ENCODE data around the gene ADGRG2.
"Not testable (repeated sequence)": the region's sequence is repeated elsewhere in the genome, so short reads cannot be mapped to it uniquely, and the experiment has no call there.

Gene ADGRG2

DNA sequence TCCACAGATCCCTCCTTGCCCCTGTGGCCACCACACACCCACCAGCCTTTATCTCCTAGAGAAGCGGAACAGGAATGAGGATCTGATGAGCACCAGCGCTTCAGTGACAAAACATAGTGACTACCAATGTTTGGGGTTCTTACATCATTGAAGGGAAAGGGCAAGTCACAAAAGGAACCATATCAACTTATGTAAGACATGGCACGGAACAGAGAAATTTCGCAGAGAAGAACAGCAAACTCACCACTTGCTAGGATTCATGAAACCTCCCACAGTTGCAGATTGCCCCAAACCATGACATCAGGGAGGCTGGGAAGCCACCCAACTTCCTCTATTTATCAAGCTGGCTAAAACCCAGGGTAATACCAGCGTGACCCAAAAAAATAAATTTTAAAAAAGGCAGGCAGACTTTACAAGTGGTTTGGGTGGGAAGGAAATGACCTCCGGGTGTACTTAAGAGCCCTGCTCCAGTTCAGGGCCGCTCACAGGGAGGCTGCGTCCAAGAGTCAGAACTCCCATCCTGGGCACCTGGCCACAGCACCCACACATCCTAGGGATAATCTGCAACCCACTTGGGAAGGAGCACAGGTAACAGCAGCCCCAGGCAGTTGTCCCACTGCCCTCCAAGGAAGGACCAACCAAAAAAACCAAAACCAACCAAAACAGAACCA is 36.0 kb downstream of the ADGRG2 start:
- no peak for DNase-seq (ENCODE audit: low read depth in 3 of 3)

DNA sequence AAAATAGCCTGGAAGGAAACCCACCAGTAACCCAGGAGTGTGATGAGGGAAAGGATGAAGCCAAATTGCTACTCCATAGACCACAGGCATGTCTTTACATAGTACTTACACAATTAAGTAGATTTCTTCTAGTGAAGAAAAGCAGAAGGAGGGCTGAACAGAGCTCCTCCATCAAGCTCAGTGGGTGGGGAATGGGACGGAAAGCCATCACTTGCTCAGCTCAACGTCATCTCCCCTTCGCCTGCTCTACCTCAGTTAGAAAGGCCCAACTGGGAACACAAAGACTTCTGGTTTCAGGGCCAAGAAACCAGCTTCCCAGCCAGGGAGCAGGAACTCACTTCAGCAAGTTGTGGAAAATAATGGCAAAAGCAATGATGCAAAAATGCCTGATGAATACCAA is 36.6 kb downstream of the ADGRG2 start:
- no peak for DNase-seq (ENCODE audit: low read depth in 3 of 3)

DNA sequence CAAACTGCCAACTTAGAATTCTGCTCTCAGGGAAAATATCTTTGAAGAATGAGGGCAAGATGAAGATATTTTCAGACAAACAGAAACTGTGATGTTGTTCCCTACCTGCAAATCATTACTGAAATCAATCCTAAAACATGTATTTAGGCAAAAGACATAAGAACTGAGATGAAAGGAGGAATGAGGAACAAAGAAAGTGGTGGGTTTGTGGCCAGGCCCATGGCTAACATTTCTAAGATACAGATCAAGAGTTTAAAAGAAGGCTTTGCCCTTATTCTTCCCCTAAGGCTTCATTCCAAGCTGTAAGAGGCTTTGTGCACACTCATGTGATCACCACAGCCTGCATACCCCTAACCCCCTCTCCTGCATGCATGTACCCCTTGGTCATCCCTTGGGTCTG is 46.5 kb downstream of the ADGRG2 start:
- no peak for DNase-seq (ENCODE audit: low read depth in 3 of 3)

- DNase-seq (ENCODE audit: low read depth in 3 of 3), result no peak
Observed at GRCh38 chrX:19072372-19072771, 49.9 kb downstream of the ADGRG2 start.

DNA sequence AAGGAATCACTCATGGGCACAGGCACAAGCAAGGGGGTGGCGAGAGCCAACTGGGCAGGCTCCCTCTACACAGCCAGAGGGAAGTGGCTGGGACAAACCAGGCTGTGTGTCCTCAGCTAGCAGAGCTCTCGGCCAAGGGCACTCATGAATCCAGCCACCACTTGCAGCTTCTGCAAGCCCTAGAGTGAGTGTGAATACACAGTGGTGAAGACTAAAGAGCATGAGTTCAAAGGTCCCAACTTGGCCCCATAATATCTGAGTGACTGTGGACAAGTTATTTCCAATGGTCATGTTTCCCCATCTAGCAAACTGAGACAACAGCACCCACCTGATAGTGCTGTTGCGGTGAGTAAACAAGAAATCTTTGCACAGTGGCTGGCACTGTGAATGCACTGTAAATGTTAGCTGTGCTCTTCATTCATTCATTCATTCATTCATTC is 51.7 kb downstream of the ADGRG2 start:
- no peak for DNase-seq (ENCODE audit: low read depth in 3 of 3)

DNA sequence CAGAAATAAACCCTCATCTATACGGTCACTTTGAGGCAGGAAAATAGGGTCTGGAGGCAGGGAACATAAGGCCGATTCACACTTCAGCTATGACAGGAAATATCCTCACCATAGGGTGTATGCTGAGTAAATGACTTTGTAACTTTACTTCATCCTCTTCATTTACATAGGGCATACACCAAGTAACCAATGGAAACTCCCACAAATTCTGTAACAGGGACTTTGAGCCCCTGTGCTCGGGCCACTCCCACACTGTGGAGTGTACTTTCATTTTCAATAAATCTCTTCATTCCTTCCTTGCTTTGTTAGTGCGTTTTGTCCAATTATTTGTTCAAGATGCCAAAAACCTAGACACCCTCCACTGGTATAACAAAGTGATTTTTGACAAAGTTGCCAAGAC is 55.3 kb downstream of the ADGRG2 start:
- DNase-seq (ENCODE audit: low read depth in 3 of 3), result not testable (repeated sequence)

- no peak for DNase-seq (ENCODE audit: low read depth in 3 of 3)
Observed at GRCh38 chrX:19065535-19065934, 56.7 kb downstream of the ADGRG2 start.

DNA sequence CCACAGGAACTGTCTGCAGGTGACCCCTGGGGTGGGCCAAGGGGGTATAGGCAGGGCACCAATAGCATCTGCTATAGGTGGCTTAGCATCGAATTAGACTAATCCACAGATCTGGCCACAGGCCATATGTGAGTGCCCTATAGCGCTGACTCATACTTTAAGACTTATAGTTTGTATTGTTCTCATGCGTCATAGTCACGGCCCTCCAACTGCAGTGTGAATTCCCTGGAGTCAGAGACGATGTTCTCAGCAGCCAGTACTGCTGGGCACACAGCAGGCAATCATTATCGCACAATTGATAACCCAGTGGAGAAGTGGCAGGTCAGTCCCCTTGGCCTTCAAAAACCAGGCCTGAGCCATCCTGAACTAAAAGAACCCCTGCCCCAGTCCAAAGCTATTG is 58.1 kb downstream of the ADGRG2 start:
- DNase-seq (ENCODE audit: low read depth in 3 of 3), result no peak

DNA sequence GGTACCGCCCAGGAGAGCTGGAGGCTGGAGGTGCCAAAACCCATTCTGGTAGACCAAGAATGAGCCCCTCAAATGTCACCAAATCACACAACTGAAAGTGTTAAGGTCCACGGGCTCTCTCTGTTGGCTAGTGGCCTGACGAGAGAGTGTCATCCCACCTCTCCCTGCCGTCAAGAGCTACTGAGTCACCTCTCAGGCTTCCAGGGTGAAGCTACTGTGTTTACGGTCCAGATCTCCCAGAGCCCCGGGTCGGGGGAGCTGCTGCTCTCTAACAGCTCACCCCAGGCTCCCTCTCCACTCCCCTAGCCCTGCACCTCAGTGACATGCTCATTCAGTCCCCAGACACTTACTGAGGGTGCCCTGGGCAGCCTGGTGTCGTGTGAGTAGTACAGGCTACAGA is 59.2 kb downstream of the ADGRG2 start:
- DNase-seq (ENCODE audit: low read depth in 3 of 3), result no peak

GRCh38 chrX:19059067-19059466 is 63.2 kb downstream of the ADGRG2 start:
- no peak for DNase-seq (ENCODE audit: low read depth in 3 of 3)

GRCh38 chrX:19057856-19058255 is 64.4 kb downstream of the ADGRG2 start:
- DNase-seq (ENCODE audit: low read depth in 3 of 3), result no peak

GRCh38 chrX:19049110-19049509 is 73.2 kb downstream of the ADGRG2 start:
- DNase-seq (ENCODE audit: low read depth in 3 of 3), result no peak

GRCh38 chrX:19046343-19047215 is 75.7 kb downstream of the ADGRG2 start:
- DNase-seq (ENCODE audit: low read depth in 3 of 3), result no peak

DNA sequence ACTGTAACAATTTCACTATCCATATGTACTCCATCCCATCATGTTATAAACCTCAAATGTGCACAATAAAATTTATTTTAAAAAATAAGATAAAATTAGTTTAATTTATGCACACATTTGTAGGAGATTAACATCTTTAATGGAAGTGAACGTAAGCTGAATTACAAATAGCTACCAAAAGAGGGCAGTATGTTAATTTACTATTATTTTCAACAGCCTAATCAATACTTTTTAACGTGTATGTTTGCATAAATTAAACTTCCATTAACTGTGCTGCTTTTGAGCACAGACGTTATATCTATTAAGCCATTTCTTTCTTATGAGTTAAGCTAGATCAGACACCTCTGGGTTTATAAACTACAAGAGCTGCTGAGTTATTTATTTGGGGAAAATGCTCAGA is 81.9 kb downstream of the ADGRG2 start:
- DNase-seq (ENCODE audit: low read depth in 3 of 3), result no peak

DNA sequence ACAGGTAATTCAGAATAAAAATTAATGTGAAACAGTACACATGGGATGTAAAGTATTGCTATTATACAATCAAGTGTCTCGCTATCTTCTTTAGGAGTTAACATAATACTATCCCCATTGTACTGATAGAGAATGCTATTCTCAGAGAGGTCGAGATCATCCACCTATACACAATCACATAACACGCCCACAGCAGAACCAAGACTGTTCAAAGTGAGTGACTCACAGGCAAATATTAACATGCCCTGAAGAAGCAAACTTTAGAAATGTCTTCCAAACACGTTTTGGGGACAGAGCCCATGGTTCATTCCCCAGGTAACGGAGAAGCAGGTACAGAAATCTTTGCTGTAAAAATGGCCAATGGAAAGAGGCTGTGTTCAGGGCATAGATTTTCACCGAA is 88.2 kb downstream of the ADGRG2 start:
- DNase-seq (ENCODE audit: low read depth in 3 of 3), result no peak

GRCh38 chrX:19030805-19031204 is 91.5 kb downstream of the ADGRG2 start:
- no peak for DNase-seq (ENCODE audit: low read depth in 3 of 3)

- DNase-seq (ENCODE audit: low read depth in 3 of 3), result no peak
Observed at GRCh38 chrX:19028560-19028959, 93.7 kb downstream of the ADGRG2 start.

DNA sequence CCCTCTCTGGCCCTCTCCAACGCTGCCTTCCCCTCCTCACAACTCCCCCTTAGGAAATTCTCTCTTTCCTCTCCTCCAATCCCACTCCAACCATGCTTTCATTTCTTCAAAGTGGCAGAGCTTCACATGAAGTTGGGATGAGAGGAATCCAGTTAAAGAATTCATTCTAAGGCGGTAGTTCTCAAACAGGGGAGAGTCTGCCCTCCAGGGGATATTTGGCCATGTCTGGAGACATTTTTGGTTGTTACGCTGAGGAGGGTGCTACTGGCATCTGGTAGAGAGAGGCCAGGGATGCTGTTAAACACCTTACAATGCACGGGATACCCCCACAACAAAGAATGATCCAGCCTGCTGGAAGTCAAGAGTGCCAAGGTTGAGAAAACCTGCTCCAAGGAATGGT is 97.9 kb downstream of the ADGRG2 start:
- no peak for DNase-seq (ENCODE audit: low read depth in 3 of 3)

DNA sequence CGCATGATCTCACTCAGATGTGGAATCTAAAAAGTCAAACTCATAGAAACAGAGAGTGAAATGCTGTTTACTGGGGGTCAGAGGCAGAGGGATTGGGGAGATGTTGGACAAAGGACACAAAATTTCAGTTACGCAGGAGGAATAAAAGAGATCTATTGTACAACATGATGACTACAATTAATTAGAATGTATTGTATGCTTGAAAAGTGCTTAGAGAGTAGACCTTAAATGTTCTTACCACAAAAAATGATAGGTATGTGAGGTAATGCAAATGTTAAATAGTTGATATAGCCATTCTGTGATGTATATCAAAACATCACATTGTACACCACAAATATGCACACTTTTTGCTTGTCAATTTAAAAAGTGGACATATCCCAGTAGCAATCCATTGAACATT is 102.3 kb downstream of the ADGRG2 start:
- DNase-seq (ENCODE audit: low read depth in 3 of 3), result no peak

- DNase-seq (ENCODE audit: low read depth in 3 of 3), result no peak
Observed at GRCh38 chrX:19017271-19017670, 105.0 kb downstream of the ADGRG2 start.

DNA sequence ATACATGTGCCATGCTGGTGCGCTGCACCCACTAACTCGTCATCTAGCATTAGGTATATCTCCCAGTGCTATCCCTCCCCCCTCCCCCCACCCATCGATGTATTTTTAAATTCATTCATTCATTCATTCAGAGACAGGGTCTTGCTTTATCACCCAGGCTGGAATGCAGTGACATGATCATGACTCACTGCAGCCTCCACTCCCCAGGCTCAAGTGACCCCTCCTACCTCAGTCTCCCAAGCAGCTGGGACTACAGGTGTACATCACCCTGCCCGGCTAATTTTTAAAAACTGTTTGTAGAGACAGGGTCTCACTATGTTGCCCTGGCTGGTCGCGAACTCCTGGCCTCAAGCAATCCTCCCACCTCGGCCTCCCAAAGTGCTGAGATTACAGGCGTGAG is 105.7 kb downstream of the ADGRG2 start:
- not testable (repeated sequence) for DNase-seq (ENCODE audit: low read depth in 3 of 3)

- DNase-seq (ENCODE audit: low read depth in 3 of 3), result no peak
Observed at GRCh38 chrX:19007868-19008267, 114.4 kb downstream of the ADGRG2 start.

- DNase-seq (ENCODE audit: low read depth in 3 of 3), result no peak
Observed at GRCh38 chrX:19007011-19007410, 115.3 kb downstream of the ADGRG2 start.
